MM.1S (cell line): ENCODE results near the gene THOC1.

Experiments used
- DNase-seq: peaks from one replicate; pipeline ENCODE4 v3.0.0-alpha.2; 2015
- H2AFZ ChIP-seq: fragments of 300-600 bp; sonication (generic); 2 replicates; pipeline ENCODE4 v1.6.0; 2016; ENCODE audit warnings: antibody characterized with exemption, low read length
- H3F3A ChIP-seq: fragments of 300-600 bp; sonication (generic); 2 replicates; pipeline ENCODE4 v1.6.1; 2016; ENCODE audit warnings: mild to moderate bottlenecking, antibody characterized with exemption, low read length, moderate library complexity, mixed read lengths; ENCODE audit not compliant: insufficient read depth
- H3K27ac ChIP-seq: fragments of 300-600 bp; sonication (generic); 2 replicates; pipeline ENCODE4 v1.5.1; 2016; ENCODE audit warnings: mild to moderate bottlenecking, low read length
- H3K27me3 ChIP-seq: fragments of 300-600 bp; sonication (generic); replicated peaks from 2 replicates; pipeline ENCODE4 v1.6.0; 2016; ENCODE audit warnings: low read length; ENCODE audit not compliant: insufficient read depth
- H3K36me3 ChIP-seq: fragments of 300-600 bp; sonication (generic); replicated peaks from 2 replicates; pipeline ENCODE4 v1.6.1; 2016; ENCODE audit warnings: mild to moderate bottlenecking, low read length, mixed read lengths; ENCODE audit not compliant: insufficient read depth
- H3K4me1 ChIP-seq: fragments of 300-600 bp; sonication (generic); 2 replicates; pipeline ENCODE4 v1.6.1; 2016; ENCODE audit warnings: low read length, mixed read lengths
- H3K4me2 ChIP-seq: fragments of 300-600 bp; sonication (generic); 2 replicates; pipeline ENCODE4 v1.6.0; 2016; ENCODE audit warnings: low read depth, low read length
- H3K4me3 ChIP-seq: fragments of 300-600 bp; sonication (generic); 2 replicates; pipeline ENCODE4 v1.5.1; 2016; ENCODE audit warnings: low read length, mixed read lengths
- H3K79me2 ChIP-seq: fragments of 300-600 bp; sonication (generic); 2 replicates; pipeline ENCODE4 v1.6.1; 2016; ENCODE audit warnings: mixed run types, low read length, mixed read lengths
- H3K9ac ChIP-seq: fragments of 300-600 bp; sonication (generic); 2 replicates; pipeline ENCODE4 v1.6.1; 2016; ENCODE audit warnings: low read length, mixed read lengths
- H3K9me2 ChIP-seq: fragments of 300-600 bp; sonication (generic); replicated peaks from 2 replicates; pipeline ENCODE4 v1.6.1; 2016; ENCODE audit warnings: mild to moderate bottlenecking, low read length, mixed read lengths; ENCODE audit not compliant: insufficient read depth
- H3K9me3 ChIP-seq: fragments of 300-600 bp; sonication (generic); replicated peaks from 2 replicates; pipeline ENCODE4 v1.6.1; 2016; ENCODE audit warnings: mild to moderate bottlenecking, low read length, mixed read lengths; ENCODE audit not compliant: insufficient read depth
- H4K20me1 ChIP-seq: fragments of 300-600 bp; sonication (generic); 2 replicates; pipeline ENCODE4 v1.6.1; 2016; ENCODE audit warnings: mild to moderate bottlenecking, low read length, moderate library complexity, mixed read lengths; ENCODE audit not compliant: insufficient read depth
- EZH2 ChIP-seq: fragments of 300-600 bp; sonication (generic); optimal IDR thresholded peaks from 2 replicates; pipeline ENCODE3; 2017; ENCODE audit warnings: low read depth, mild to moderate bottlenecking, antibody characterized with exemption, low read length, mixed read lengths
- EZH2phosphoT487 ChIP-seq: fragments of 300-600 bp; sonication (generic); IDR thresholded peaks from 2 replicates; pipeline ENCODE4 v1.6.1; 2018; ENCODE audit warnings: antibody characterized with exemption, low read length
- TF ChIP-seq, protein P1 (sequence below): fragments of 300-600 bp; sonication (generic); IDR thresholded peaks from 2 replicates; pipeline ENCODE4 v1.5.1; 2016; ENCODE audit warnings: antibody characterized with exemption, low read length, mixed read lengths

Gene THOC1

DNA sequence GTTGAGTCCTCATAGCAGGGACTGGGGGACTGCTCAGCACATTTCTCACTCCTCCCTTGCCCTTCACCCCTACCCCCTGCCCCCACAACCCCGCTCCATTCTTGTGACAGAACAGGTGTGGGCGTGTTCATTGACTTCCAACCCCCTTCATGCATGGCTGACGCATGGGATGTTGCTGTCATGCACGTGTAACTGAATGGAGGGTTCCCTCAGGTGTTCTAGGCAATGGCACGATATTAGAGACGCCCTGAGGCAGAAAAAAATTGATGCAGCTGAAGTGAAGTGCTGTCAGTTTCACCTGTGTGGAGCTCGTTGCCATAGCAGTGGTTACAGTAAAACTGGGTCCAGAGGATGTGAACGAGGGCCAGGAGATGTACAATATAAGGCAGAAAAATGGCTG lies 6.5 kb upstream of the THOC1 start:
- Histone ChIP-seq H3K4me2 (no peak overlapping the region), H3K27me3 (no peaks in the 10 kb centered on the region), H3F3A (no peaks in the 10 kb centered on the region), H3K9me3 (no peaks in the 10 kb centered on the region), H2AFZ (no peak overlapping the region), H3K79me2 (no peaks in the 10 kb centered on the region), H3K4me1 (no peaks in the 10 kb centered on the region), H3K27ac (no peak overlapping the region), H3K4me3 (no peak overlapping the region), H4K20me1 (no peaks in the 10 kb centered on the region), H3K9ac (no peak overlapping the region), H3K9me2 (no peaks in the 10 kb centered on the region), H3K36me3 (no peaks in the 10 kb centered on the region)
- TF ChIP-seq, protein P1, sequence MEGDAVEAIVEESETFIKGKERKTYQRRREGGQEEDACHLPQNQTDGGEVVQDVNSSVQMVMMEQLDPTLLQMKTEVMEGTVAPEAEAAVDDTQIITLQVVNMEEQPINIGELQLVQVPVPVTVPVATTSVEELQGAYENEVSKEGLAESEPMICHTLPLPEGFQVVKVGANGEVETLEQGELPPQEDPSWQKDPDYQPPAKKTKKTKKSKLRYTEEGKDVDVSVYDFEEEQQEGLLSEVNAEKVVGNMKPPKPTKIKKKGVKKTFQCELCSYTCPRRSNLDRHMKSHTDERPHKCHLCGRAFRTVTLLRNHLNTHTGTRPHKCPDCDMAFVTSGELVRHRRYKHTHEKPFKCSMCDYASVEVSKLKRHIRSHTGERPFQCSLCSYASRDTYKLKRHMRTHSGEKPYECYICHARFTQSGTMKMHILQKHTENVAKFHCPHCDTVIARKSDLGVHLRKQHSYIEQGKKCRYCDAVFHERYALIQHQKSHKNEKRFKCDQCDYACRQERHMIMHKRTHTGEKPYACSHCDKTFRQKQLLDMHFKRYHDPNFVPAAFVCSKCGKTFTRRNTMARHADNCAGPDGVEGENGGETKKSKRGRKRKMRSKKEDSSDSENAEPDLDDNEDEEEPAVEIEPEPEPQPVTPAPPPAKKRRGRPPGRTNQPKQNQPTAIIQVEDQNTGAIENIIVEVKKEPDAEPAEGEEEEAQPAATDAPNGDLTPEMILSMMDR, result no peak
- TF ChIP-seq EZH2 (no peak), EZH2phosphoT487 (no peak)
- DNase-seq, result no peak

DNA sequence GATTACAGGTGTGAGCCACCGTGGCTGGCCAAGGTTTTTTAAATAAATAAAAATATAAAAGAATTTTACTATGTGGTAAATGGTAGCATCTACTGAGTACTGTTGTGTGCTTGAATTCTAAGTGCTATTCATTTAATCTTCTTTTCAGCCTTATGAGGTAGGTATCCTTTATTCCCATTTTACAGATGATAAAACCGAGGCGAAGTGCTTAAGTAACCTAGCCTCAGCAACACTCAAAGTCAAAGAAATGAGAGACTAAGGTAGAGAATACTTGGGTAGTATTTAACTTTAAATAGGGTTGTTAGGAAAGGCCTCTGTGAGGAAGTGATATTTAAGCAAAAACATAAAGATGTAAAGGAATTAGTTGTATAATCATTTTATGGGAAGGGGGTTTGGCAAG lies 5.7 kb upstream of the THOC1 start:
- H3K4me1 ChIP-seq, result no peaks in the 10 kb centered on the region
- no peak overlapping the region for H3K9ac ChIP-seq
- no peaks in the 10 kb centered on the region for H3F3A ChIP-seq
- no peaks in the 10 kb centered on the region for H3K9me2 ChIP-seq
- H4K20me1 ChIP-seq, result no peaks in the 10 kb centered on the region
- no peak for DNase-seq
- no peaks in the 10 kb centered on the region for H3K27me3 ChIP-seq
- TF ChIP-seq EZH2, result no peak
- no peak for TF ChIP-seq EZH2phosphoT487
- no peak overlapping the region for H3K4me3 ChIP-seq
- H3K79me2 ChIP-seq, result no peaks in the 10 kb centered on the region
- H3K27ac ChIP-seq, result no peak overlapping the region
- H2AFZ ChIP-seq, result no peak overlapping the region
- H3K4me2 ChIP-seq, result no peak overlapping the region
- H3K9me3 ChIP-seq, result no peaks in the 10 kb centered on the region
- H3K36me3 ChIP-seq, result no peaks in the 10 kb centered on the region

DNA sequence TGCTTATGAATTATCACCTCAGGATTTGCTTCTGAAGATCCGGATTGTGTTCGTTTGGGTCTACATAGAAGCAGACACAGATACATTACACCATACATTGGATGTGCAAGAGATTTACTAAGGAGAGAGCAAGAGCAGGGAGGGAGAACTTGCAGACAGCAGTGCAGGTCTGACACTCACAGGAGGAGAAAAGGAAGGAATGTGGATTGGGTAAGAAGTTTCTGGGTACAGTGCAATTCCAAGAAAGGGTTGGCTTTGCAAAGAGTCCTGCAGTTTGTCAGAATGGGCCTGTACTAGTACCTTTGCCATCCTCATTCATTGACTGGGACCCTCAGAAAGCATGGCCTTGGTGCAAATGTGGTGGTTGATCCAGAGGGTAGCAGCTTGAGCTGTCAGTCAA lies 4.8 kb upstream of the THOC1 start:
- Histone ChIP-seq H3K79me2 (no peaks in the 10 kb centered on the region), H3K36me3 (no peaks in the 10 kb centered on the region), H3K9me2 (no peaks in the 10 kb centered on the region), H3F3A (no peaks in the 10 kb centered on the region), H2AFZ (no peak overlapping the region), H3K4me3 (no peak overlapping the region), H3K9me3 (no peaks in the 10 kb centered on the region), H3K4me1 (no peaks in the 10 kb centered on the region), H3K4me2 (no peak overlapping the region), H3K9ac (no peak overlapping the region), H4K20me1 (no peaks in the 10 kb centered on the region), H3K27ac (no peak overlapping the region), H3K27me3 (no peaks in the 10 kb centered on the region)
- no peak for TF ChIP-seq EZH2
- TF ChIP-seq, protein P1, result no peak
- TF ChIP-seq EZH2phosphoT487, result no peak
- no peak for DNase-seq

DNA sequence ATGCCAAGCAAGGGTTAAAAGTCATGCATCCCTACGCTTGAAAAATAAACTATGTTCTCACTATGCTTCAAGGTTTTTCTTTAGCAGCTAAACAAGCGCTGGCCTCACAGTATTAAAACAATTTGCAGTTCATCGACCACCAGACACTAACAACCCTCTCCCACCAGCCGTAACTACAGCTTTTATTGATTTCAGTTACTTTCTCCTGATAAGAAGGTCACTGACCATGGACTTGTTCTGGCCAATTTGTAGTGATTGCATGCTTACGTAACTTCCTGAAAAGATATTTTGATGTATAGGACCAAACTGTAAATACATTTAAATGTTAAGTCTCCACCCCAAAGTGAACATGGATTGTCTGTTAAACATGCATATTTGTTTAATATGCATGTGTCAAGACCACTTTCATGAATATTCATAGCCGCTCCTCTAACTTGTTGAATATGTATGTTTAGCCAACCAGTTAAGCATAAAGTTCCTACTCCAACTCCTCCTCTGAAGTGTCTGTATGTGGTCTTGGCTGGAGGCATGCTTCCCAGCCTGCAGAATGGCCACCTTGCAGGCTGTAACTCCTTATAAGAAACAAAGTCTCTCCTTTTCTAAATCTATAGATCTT lies 1.7 kb upstream of the THOC1 start:
- H3K9ac ChIP-seq, result no peak overlapping the region
- peaks cover 4% of the 10 kb centered on the region; the same call in 1 of the 2 replicates for H3K4me1 ChIP-seq
- no peaks in the 10 kb centered on the region for H4K20me1 ChIP-seq
- H3K4me3 ChIP-seq, result no peak overlapping the region
- H3K36me3 ChIP-seq, result no peaks in the 10 kb centered on the region
- no peak overlapping the region for H2AFZ ChIP-seq
- H3K79me2 ChIP-seq, result peaks cover 21% of the 10 kb centered on the region
- TF ChIP-seq, protein P1, result no peak
- no peak for TF ChIP-seq EZH2phosphoT487
- TF ChIP-seq EZH2, result no peak
- H3F3A ChIP-seq, result no peaks in the 10 kb centered on the region
- no peaks in the 10 kb centered on the region for H3K27me3 ChIP-seq
- no peak overlapping the region for H3K27ac ChIP-seq
- H3K4me2 ChIP-seq, result no peak overlapping the region
- DNase-seq, result no peak
- H3K9me3 ChIP-seq, result no peaks in the 10 kb centered on the region
- H3K9me2 ChIP-seq, result no peaks in the 10 kb centered on the region
